IMR-90 (cell line): ENCODE measurements around the gene ELP2. TPM values are rescaled to one million over a fixed set of nuclear protein-coding genes. Genes with fewer than 3 reads are reported as not detected.

Source experiments
- ATAC-seq: fragments of 200-7000 bp; cut with Tn5 transposase; 2 replicates; pipeline ENCODE4 v1.9.1; 2020; ENCODE audit warnings: low read depth, mild to moderate bottlenecking, moderate library complexity
- BruUV-seq: library from RNA; stranded (reverse); fragments of 400-500 nt; replicated peaks from 2 replicates; lab custom pipeline; 2021; lab: Mats Ljungman, UMichigan
- CTCF ChIA-PET: fragments of 300-600 bp; formaldehyde crosslinking; extraction: SDS; loops from one replicate; lab custom pipeline; 2021; ENCODE audit warnings: antibody characterized with exemption; lab: Yijun Ruan, JAX
- POLR2A ChIA-PET: fragments of 300-600 bp; sonication (Branson Sonifier 250); formaldehyde crosslinking; loops from one replicate; lab custom pipeline; 2022; ENCODE audit warnings: antibody characterized with exemption; ENCODE audit not compliant: unreplicated experiment; lab: Charles Lee
- DNase-seq: peaks from one replicate; pipeline ENCODE4 v3.0.0; 2013
- H2AFZ ChIP-seq: replicated peaks from 2 replicates; pipeline ENCODE3; 2013; ENCODE audit warnings: low read length, mild to moderate bottlenecking; ENCODE audit not compliant: poor library complexity
- H2AK5ac ChIP-seq: 2 replicates; pipeline ENCODE4 v1.6.1; 2013; ENCODE audit warnings: low read depth, low read length, inconsistent platforms
- H2AK9ac ChIP-seq: replicated peaks from 2 replicates; pipeline ENCODE3; 2013; ENCODE audit warnings: mild to moderate bottlenecking, low read depth, low read length, moderate library complexity; ENCODE audit not compliant: poor library complexity
- H2BK120ac ChIP-seq: 2 replicates; pipeline ENCODE4 v1.6.1; 2013; ENCODE audit warnings: low read depth, low read length, inconsistent platforms
- H2BK15ac ChIP-seq: 3 replicates; pipeline ENCODE4 v1.6.1; 2013; ENCODE audit warnings: low read depth, low read length, inconsistent platforms
- H2BK20ac ChIP-seq: 2 replicates; pipeline ENCODE4 v1.6.1; 2013; ENCODE audit warnings: low read depth, mild to moderate bottlenecking, inconsistent platforms, low read length, moderate library complexity
- H2BK5ac ChIP-seq: 2 replicates; pipeline ENCODE4 v1.6.1; 2013; ENCODE audit warnings: mild to moderate bottlenecking, low read depth, low read length, inconsistent platforms; ENCODE audit not compliant: poor library complexity, severe bottlenecking
- H3K14ac ChIP-seq: replicated peaks from 2 replicates; pipeline ENCODE4 v1.6.1; 2013; ENCODE audit warnings: low read depth, low read length, inconsistent platforms
- H3K18ac ChIP-seq: 2 replicates; pipeline ENCODE4 v1.6.1; 2013; ENCODE audit warnings: low read depth, low read length, control low read depth
- H3K23ac ChIP-seq: 2 replicates; pipeline ENCODE4 v1.6.1; 2013; ENCODE audit warnings: low read depth, low read length, inconsistent platforms
- H3K27ac ChIP-seq: 2 replicates; pipeline ENCODE4 v1.5.1; 2013; ENCODE audit warnings: mild to moderate bottlenecking, control low read depth, low read length; ENCODE audit not compliant: insufficient read depth
- H3K27me3 ChIP-seq: 2 replicates; pipeline ENCODE4 v1.6.1; 2013; ENCODE audit warnings: low read length; ENCODE audit not compliant: control insufficient read depth, insufficient read depth
- H3K36me3 ChIP-seq: 2 replicates; pipeline ENCODE4 v1.6.1; 2013; ENCODE audit warnings: low read length, mixed read lengths; ENCODE audit not compliant: control insufficient read depth, insufficient read depth
- H3K4ac ChIP-seq: 2 replicates; pipeline ENCODE4 v1.6.1; 2013; ENCODE audit warnings: low read depth, low read length, inconsistent platforms
- H3K4me1 ChIP-seq: 2 replicates; pipeline ENCODE4 v1.6.1; 2013; ENCODE audit warnings: low read length, mixed read lengths; ENCODE audit not compliant: control insufficient read depth, insufficient read depth
- H3K4me2 ChIP-seq: 2 replicates; pipeline ENCODE4 v1.6.1; 2013; ENCODE audit warnings: low read depth, mild to moderate bottlenecking, control low read depth, low read length, moderate library complexity
- H3K4me3 ChIP-seq: 2 replicates; pipeline ENCODE4 v1.5.1; 2013; ENCODE audit warnings: low read depth, mild to moderate bottlenecking, control low read depth, low read length, moderate library complexity; ENCODE audit not compliant: insufficient read depth
- H3K56ac ChIP-seq: 2 replicates; pipeline ENCODE4 v1.6.1; 2013; ENCODE audit warnings: low read length, inconsistent platforms; ENCODE audit not compliant: insufficient read depth; ENCODE audit errors: extremely low read depth
- H3K79me1 ChIP-seq, 2 experiments: 2 replicates each; pipeline ENCODE4 v1.6.1; 2013; ENCODE audit warnings: low read length in 2 of 2, inconsistent platforms in 1 of 2, low read depth in 1 of 2
- H3K9ac ChIP-seq: 2 replicates; pipeline ENCODE4 v1.6.1; 2013; ENCODE audit warnings: low read depth, low read length, control low read depth
- H3K9me1 ChIP-seq: 2 replicates; pipeline ENCODE4 v1.6.1; 2013; ENCODE audit warnings: low read length, inconsistent platforms; ENCODE audit not compliant: insufficient read depth
- H3K9me3 ChIP-seq: 2 replicates; pipeline ENCODE4 v1.6.1; 2013; ENCODE audit warnings: low read length; ENCODE audit not compliant: control insufficient read depth, insufficient read depth
- H4K20me1 ChIP-seq: 2 replicates; pipeline ENCODE4 v1.6.1; 2013; ENCODE audit warnings: low read length, inconsistent platforms; ENCODE audit not compliant: insufficient read depth
- H4K5ac ChIP-seq: 2 replicates; pipeline ENCODE4 v1.6.1; 2013; ENCODE audit warnings: mild to moderate bottlenecking, low read depth, low read length, control low read depth
- H4K8ac ChIP-seq, 2 experiments: 2 replicates each; pipeline ENCODE4 v1.6.1; 2013; ENCODE audit warnings: low read depth in 2 of 2, low read length in 2 of 2, control low read depth in 1 of 2, inconsistent platforms in 1 of 2
- H4K91ac ChIP-seq: 2 replicates; pipeline ENCODE4 v1.6.1; 2013; ENCODE audit warnings: low read depth, low read length, inconsistent platforms; ENCODE audit not compliant: insufficient read depth
- CEBPB ChIP-seq: IDR thresholded peaks from 2 replicates; pipeline ENCODE4 v1.6.1; 2012; ENCODE audit warnings: low read depth, low read length, improper control_type of control experiment
- CHD1 ChIP-seq: IDR thresholded peaks from 2 replicates; pipeline ENCODE4 v1.6.1; 2012; ENCODE audit warnings: low read depth, low read length, improper control_type of control experiment
- ELK1 ChIP-seq: fragments of 150-350 bp; IDR thresholded peaks from 2 replicates; pipeline ENCODE4 v1.6.1; 2016; ENCODE audit warnings: low read depth, mild to moderate bottlenecking, low read length, moderate library complexity, borderline replicate concordance
- FOS ChIP-seq: fragments of 150-350 bp; IDR thresholded peaks from 2 replicates; pipeline ENCODE4 v1.6.1; 2016; ENCODE audit warnings: low read depth, low read length
- MAZ ChIP-seq: IDR thresholded peaks from 2 replicates; pipeline ENCODE4 v1.6.1; 2012; ENCODE audit warnings: low read depth, mild to moderate bottlenecking, low read length, improper control_type of control experiment, moderate library complexity, borderline replicate concordance
- MXI1 ChIP-seq: IDR thresholded peaks from 2 replicates; pipeline ENCODE4 v1.6.1; 2012; ENCODE audit warnings: low read depth, mild to moderate bottlenecking, low read length, moderate library complexity, borderline replicate concordance
- NFE2L2 ChIP-seq: fragments of 150-350 bp; IDR thresholded peaks from 2 replicates; pipeline ENCODE4 v1.6.1; 2016; ENCODE audit warnings: low read depth, mild to moderate bottlenecking, low read length
- POLR2A ChIP-seq: IDR thresholded peaks from 2 replicates; pipeline ENCODE4 v1.6.1; 2012; ENCODE audit warnings: mild to moderate bottlenecking, low read depth, low read length
- RCOR1 ChIP-seq: IDR thresholded peaks from 2 replicates; pipeline ENCODE4 v1.6.1; 2012; ENCODE audit warnings: mild to moderate bottlenecking, low read length, improper control_type of control experiment; ENCODE audit not compliant: insufficient replicate concordance
- RFX5 ChIP-seq: IDR thresholded peaks from 2 replicates; pipeline ENCODE4 v1.8.0; 2012; ENCODE audit warnings: low read depth, mild to moderate bottlenecking, low read length, moderate library complexity
- SMC3 ChIP-seq: fragments of 150-350 bp; IDR thresholded peaks from 2 replicates; pipeline ENCODE4 v1.6.1; 2016; ENCODE audit warnings: low read depth, mild to moderate bottlenecking, antibody characterized with exemption, low read length, moderate library complexity
- WGBS, 2 experiments: methylation state at CpG; one replicate each; pipeline versions ENCODE4 v1.1.5 to v1.1.7; 2013; ENCODE audit warnings: missing lambda C conversion rate in 2 of 2; ENCODE audit not compliant: insufficient read length in 1 of 2; ENCODE audit errors: extremely low coverage in 2 of 2; 5-methylcytosine and 5-hydroxymethylcytosine counted together
- dilution Hi-C: fragments of 300-500 bp; cut with HindIII; formaldehyde crosslinking; loops from one replicate; pipeline ENCODE4 v1.14.3; 2018; ENCODE audit warnings: low sequenced_read_pairs; ENCODE audit not compliant: unreplicated experiment
- in situ Hi-C: fragments of 300-500 bp; cut with MboI; formaldehyde crosslinking; loops from 3 replicates; pipeline ENCODE4 v1.14.3; 2019; ENCODE audit warnings: low sequenced_read_pairs, inconsistent platforms, mixed read lengths
- intact Hi-C: fragments of 100-400 bp; cut with micrococcal nuclease; formaldehyde crosslinking; loops from 2 replicates; pipeline ENCODE4 v1.10.0; 2022
- polyA plus RNA-seq, 3 experiments: library from polyadenylated mRNA; depleted of rRNA; stranded (reverse); fragments of >200 nt; gene quantifications; 2 replicates each; pipeline ENCODE4 v1.2.3, GENCODE V29; 2012; ENCODE audit warnings: low replicate concordance in 1 of 3
- total RNA-seq: library from RNA; depleted of rRNA; stranded (reverse); fragments of >200 nt; gene quantifications from 2 replicates; pipeline ENCODE4 v1.2.3, GENCODE V29; 2012
- TF ChIP-seq, protein P1 (sequence below): fragments of 150-350 bp; IDR thresholded peaks from 2 replicates; pipeline ENCODE4 v1.6.1; 2017; ENCODE audit warnings: mild to moderate bottlenecking, antibody characterized with exemption, low read length, low read depth

The ELP2 gene
- total and polyA plus RNA-seq, 2 of the 4 experiments (the other 2 are of a cell fraction), result 48.1 to 161 TPM

DNA sequence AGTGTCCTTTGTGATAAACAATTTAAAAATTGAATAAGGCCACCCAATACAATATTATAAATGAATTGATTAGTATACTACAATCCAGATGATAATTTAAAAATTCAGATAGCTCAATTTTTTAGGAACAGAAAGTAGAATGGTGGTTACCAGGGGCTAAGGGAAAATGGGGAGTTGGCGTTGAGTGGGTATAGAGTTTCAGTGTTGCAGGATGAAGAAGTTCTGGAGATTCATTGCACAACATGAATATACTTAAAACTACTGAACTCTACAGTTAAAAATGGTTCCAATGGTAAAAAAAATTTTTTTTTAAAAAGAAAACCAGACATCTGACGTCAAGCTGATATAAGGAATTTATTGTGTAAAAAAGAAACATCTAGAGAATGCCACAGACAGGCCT, 21.5 kb upstream of the ELP2 start:
- no peak overlapping the region for H4K5ac ChIP-seq
- no peak overlapping the region for H2AK5ac ChIP-seq
- 0 out of 4 replicates have a peak, but pooled peaks cover 0 to 2% of the 10 kb centered on the region in 2 experiments for H3K79me1 ChIP-seq
- H3K4me1 ChIP-seq, result no peaks in the 10 kb centered on the region
- H3K4ac ChIP-seq, result no peak overlapping the region
- H3K56ac ChIP-seq, result no peak overlapping the region
- no peak overlapping the region for H2BK15ac ChIP-seq
- H4K8ac ChIP-seq, result no peak overlapping the region
- H3K4me2 ChIP-seq, result no peak overlapping the region
- intact Hi-C loops (no loop called here), dilution Hi-C loops (no loop called here), in situ Hi-C loops (no loop called here)
- H3K4me3 ChIP-seq, result no peak overlapping the region
- ATAC-seq (no peak), DNase-seq (no peak)
- no TSS peak for BruUV-seq
- no peak overlapping the region for H2BK120ac ChIP-seq
- peaks cover 21% of the 10 kb centered on the region for H3K36me3 ChIP-seq
- H3K9me3 ChIP-seq, result no peaks in the 10 kb centered on the region
- no peak overlapping the region for H3K27ac ChIP-seq
- no peak overlapping the region for H3K14ac ChIP-seq
- no peak overlapping the region for H2AK9ac ChIP-seq
- H3K9me1 ChIP-seq, result peaks cover 8% of the 10 kb centered on the region; the same call in 1 of the 2 replicates
- TF ChIP-seq MAZ (no peak), SMC3 (no peak), ELK1 (no peak), RFX5 (no peak), NFE2L2 (no peak), FOS (no peak), CEBPB (no peak), RCOR1 (no peak), CHD1 (no peak), POLR2A (no peak), MXI1 (no peak)
- TF ChIP-seq, protein P1, sequence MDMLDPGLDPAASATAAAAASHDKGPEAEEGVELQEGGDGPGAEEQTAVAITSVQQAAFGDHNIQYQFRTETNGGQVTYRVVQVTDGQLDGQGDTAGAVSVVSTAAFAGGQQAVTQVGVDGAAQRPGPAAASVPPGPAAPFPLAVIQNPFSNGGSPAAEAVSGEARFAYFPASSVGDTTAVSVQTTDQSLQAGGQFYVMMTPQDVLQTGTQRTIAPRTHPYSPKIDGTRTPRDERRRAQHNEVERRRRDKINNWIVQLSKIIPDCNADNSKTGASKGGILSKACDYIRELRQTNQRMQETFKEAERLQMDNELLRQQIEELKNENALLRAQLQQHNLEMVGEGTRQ, result no peak
- no peaks in the 10 kb centered on the region for H3K27me3 ChIP-seq
- no peak overlapping the region for H2BK20ac ChIP-seq
- H3K9ac ChIP-seq, result no peak overlapping the region
- H4K20me1 ChIP-seq, result no peaks in the 10 kb centered on the region
- H2BK5ac ChIP-seq, result no peak overlapping the region
- WGBS, 2 experiments, result no CpG with 5 or more reads among the region's 2 CpGs
- H3K18ac ChIP-seq, result no peak overlapping the region
- ChIA-PET POLR2A (interaction anchor here (0.6 kb wide), 1 partner anchor 184 kb away, joined by 3 read pairs; no protein-coding TSS in a partner anchor), CTCF (no interaction called here)
- H2AFZ ChIP-seq, result no peak overlapping the region
- no peak overlapping the region for H3K23ac ChIP-seq
- no peak overlapping the region for H4K91ac ChIP-seq
